Immature natural killer cell (primary cell): ENCODE results near the gene MAGI1. TPM values are rescaled to one million over a fixed set of nuclear protein-coding genes. Genes with fewer than 3 reads are reported as not detected.

Experiments
- DNase-seq, 3 donors: peaks; one replicate each; pipeline ENCODE4 v3.0.0; 2022; ENCODE audit warnings: mixed read lengths in 1 of 3
- H3K27ac Mint-ChIP-seq, 6 donors: one replicate each; pipeline ENCODE4 v1.8.0; 2020; ENCODE audit warnings: mixed read lengths in 6 of 6, mild to moderate bottlenecking in 5 of 6, inconsistent platforms in 4 of 6, moderate library complexity in 3 of 6
- H3K27me3 Mint-ChIP-seq, 3 donors: one replicate each; pipeline ENCODE4 v1.8.0; 2020 to 2021; ENCODE audit warnings: low read depth in 3 of 3, mild to moderate bottlenecking in 3 of 3, mixed read lengths in 3 of 3, moderate library complexity in 3 of 3, inconsistent platforms in 1 of 3
- H3K36me3 Mint-ChIP-seq, 3 donors: one replicate each; pipeline ENCODE4 v1.8.0; 2020; ENCODE audit warnings: mixed read lengths in 3 of 3, inconsistent platforms in 2 of 3, mild to moderate bottlenecking in 2 of 3
- H3K4me1 Mint-ChIP-seq, 2 donors: one replicate each; pipeline ENCODE4 v1.8.0; 2020; ENCODE audit warnings: inconsistent platforms in 2 of 2, mild to moderate bottlenecking in 2 of 2, mixed read lengths in 2 of 2, moderate library complexity in 1 of 2
- H3K4me3 Mint-ChIP-seq, 5 donors: one replicate each; pipeline ENCODE4 v1.8.0; 2020; ENCODE audit warnings: mild to moderate bottlenecking in 5 of 5, mixed read lengths in 5 of 5, inconsistent platforms in 3 of 5, moderate library complexity in 3 of 5
- H3K9me3 Mint-ChIP-seq, 6 donors: one replicate each; pipeline ENCODE4 v1.8.0; 2020; ENCODE audit warnings: mild to moderate bottlenecking in 6 of 6, mixed read lengths in 6 of 6, inconsistent platforms in 4 of 6, moderate library complexity in 3 of 6
- polyA plus RNA-seq, 3 donors: library from polyadenylated mRNA; unstranded; fragments of 300-500 nt; fragmentation: Illumina TruSeq; gene quantifications; one replicate each; pipeline ENCODE4 v1.2.3, GENCODE V29; 2021

The MAGI1 gene
- polyA plus RNA-seq, 3 donors from 2014 or later: not detected

- no peak overlapping the region for H3K4me3 Mint-ChIP-seq
- no peaks in the 10 kb centered on the region for H3K4me1 Mint-ChIP-seq
- no peaks in the 10 kb centered on the region for H3K36me3 Mint-ChIP-seq
- peaks cover 0 to 9% (median 2%) of the 10 kb centered on the region in 6 donors for H3K9me3 Mint-ChIP-seq
- H3K27me3 Mint-ChIP-seq: no peaks in the 10 kb centered on the region
- DNase-seq: no peak
- H3K27ac Mint-ChIP-seq: no peak overlapping the region
These were observed 433.7 kb downstream of the MAGI1 start for GRCh38 chr3:65604863-65605526.

- H3K9me3 Mint-ChIP-seq: peaks cover 0 to 10% (median 2%) of the 10 kb centered on the region in 6 donors
- H3K36me3 Mint-ChIP-seq: no peaks in the 10 kb centered on the region
- no peaks in the 10 kb centered on the region for H3K4me1 Mint-ChIP-seq
- peaks cover 0 to 5% (median 0%) of the 10 kb centered on the region in 3 donors for H3K27me3 Mint-ChIP-seq
- no peak overlapping the region for H3K27ac Mint-ChIP-seq
- no peak overlapping the region for H3K4me3 Mint-ChIP-seq
- no peak for DNase-seq
These were observed 435.1 kb downstream of the MAGI1 start for GRCh38 chr3:65603631-65604030.

DNA sequence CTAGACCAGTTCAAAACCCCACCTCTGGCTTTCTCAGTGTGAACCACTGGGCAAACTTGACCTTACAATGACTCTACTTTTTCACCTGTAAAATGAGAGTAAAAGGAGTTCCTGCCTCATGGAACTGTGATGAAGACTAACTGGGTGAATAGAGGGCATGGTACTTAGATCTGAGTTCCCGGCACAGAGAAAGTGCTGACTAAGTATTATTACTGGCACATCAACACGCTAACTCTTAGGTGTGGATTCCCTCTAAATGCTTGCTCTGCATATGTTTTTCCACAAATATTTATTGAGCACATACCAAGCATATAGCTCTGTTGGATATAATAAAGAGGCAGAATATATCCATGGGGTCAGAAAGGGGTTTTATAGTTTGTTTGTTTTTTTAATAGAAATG, 437.8 kb downstream of the MAGI1 start:
- peaks cover 2 to 5% (median 3%) of the 10 kb centered on the region in 3 donors for H3K27me3 Mint-ChIP-seq
- H3K4me1 Mint-ChIP-seq: no peaks in the 10 kb centered on the region
- DNase-seq: no peak
- no peak overlapping the region for H3K27ac Mint-ChIP-seq
- H3K36me3 Mint-ChIP-seq: no peaks in the 10 kb centered on the region
- H3K4me3 Mint-ChIP-seq: no peak overlapping the region
- H3K9me3 Mint-ChIP-seq: peaks cover 0 to 13% (median 2%) of the 10 kb centered on the region in 6 donors

GRCh38 chr3:65597952-65598413, 440.7 kb downstream of the MAGI1 start:
- Mint-ChIP-seq H3K27ac (no peak overlapping the region), H3K9me3 (peaks cover 0 to 14% (median 7%) of the 10 kb centered on the region in 6 donors), H3K4me1 (no peaks in the 10 kb centered on the region), H3K4me3 (no peak overlapping the region), H3K27me3 (peaks cover 2 to 5% (median 3%) of the 10 kb centered on the region in 3 donors), H3K36me3 (no peaks in the 10 kb centered on the region)
- no peak for DNase-seq

DNA sequence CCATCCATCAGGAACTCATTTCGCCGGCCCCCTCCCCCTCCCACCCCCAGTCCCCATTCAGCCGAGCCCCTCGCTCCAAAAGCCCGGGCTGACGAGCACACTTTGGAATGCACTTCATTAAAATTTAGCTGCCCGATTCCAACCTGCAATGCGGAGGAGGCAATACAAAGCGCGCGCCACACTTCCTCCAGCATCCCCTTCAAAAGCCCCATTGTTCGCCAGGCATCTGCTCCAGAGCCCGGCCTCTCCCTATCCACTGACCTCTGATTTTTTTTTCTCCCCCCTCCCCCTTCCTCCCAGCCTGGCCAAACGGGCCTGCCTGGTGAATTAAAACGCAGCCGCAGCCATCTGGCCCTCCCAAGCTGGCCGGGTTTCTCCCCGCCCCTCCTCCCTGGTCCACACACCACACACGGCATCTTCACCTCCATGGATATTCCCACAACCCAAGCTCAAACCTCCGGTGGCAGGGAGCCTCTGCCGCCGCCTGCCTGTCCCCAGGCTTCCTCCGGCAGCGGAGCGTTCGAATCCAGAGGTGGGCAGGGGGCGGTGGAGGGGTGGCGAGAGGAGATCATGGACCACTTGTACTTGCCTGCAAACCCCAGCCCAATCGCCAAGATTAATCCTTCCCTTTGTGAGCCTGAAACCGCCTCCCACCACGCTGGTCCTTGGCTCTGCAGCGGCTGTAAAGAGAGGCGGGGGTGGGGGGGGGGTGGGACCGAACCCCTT, 441.3 kb downstream of the MAGI1 start:
- Mint-ChIP-seq H3K4me1 (no peaks in the 10 kb centered on the region), H3K27ac (no peak overlapping the region), H3K36me3 (no peaks in the 10 kb centered on the region), H3K4me3 (no peak overlapping the region), H3K9me3 (peaks cover 0 to 14% (median 7%) of the 10 kb centered on the region in 6 donors), H3K27me3 (peaks cover 2 to 5% (median 3%) of the 10 kb centered on the region in 3 donors)
- no peak for DNase-seq

- peaks cover 2 to 5% (median 3%) of the 10 kb centered on the region in 3 donors for H3K27me3 Mint-ChIP-seq
- H3K4me3 Mint-ChIP-seq: no peak overlapping the region
- H3K36me3 Mint-ChIP-seq: no peaks in the 10 kb centered on the region
- peaks cover 0 to 14% (median 7%) of the 10 kb centered on the region in 6 donors for H3K9me3 Mint-ChIP-seq
- H3K4me1 Mint-ChIP-seq: no peaks in the 10 kb centered on the region
- no peak for DNase-seq
- H3K27ac Mint-ChIP-seq: no peak overlapping the region
These were observed 442.0 kb downstream of the MAGI1 start for GRCh38 chr3:65596571-65597225.

DNA sequence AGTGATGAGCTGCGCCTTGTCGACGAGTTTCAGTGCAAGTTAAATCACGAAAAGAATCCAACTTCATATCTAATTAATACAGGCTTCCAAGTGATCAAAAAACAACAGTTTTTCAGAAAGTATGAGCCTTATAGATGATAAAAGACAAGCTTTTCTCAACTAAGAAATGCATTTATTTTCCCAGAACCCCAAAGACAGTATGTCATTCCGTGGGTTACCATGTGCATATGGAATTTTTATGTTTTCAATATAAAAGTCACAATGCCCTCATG, 442.8 kb downstream of the MAGI1 start:
- no peaks in the 10 kb centered on the region for H3K4me1 Mint-ChIP-seq
- no peaks in the 10 kb centered on the region for H3K36me3 Mint-ChIP-seq
- peaks cover 0 to 15% (median 10%) of the 10 kb centered on the region in 6 donors for H3K9me3 Mint-ChIP-seq
- H3K27me3 Mint-ChIP-seq: peaks cover 2 to 5% (median 3%) of the 10 kb centered on the region in 3 donors
- no peak for DNase-seq
- no peak overlapping the region for H3K4me3 Mint-ChIP-seq
- no peak overlapping the region for H3K27ac Mint-ChIP-seq

DNA sequence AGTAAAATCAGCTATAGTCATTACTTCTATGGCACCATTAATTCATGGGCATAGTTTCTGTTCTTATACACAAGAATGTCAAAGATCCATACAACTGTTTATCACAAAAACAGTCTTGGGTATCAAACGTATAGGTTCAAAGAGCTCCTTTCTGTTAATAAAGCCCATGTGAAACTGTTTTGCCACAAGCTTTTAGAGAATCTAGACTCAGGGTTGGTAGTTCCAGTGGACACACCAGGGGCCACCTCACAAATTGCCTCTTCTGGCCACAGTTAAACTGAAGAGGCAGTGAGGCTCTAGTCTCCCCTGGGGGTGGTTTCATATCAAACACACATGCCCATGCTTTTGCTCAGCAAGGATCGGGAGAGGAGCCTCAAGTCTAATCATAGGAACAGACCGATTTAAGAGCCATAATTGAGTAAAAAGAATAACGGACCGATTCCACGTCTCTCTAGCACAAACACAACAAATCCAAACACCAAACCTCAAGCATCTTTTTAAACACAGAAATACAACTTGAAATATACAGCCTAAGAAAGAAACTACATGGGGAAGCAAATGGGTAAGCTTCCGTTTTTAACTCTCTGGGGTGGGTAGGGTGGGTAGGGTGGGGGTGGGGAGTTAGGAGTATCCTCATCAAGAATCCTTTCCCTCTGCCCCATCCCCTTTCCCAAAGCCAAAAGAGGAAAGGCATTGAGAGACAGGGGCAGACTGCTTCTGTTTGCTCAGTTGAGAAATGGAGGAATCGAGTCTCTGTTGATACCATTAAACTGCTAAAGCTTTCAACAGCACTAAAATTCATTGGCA, 443.3 kb downstream of the MAGI1 start:
- DNase-seq: no peak
- no peak overlapping the region for H3K4me3 Mint-ChIP-seq
- peaks cover 0 to 15% (median 11%) of the 10 kb centered on the region in 6 donors for H3K9me3 Mint-ChIP-seq
- H3K36me3 Mint-ChIP-seq: no peaks in the 10 kb centered on the region
- H3K27ac Mint-ChIP-seq: no peak overlapping the region
- H3K27me3 Mint-ChIP-seq: peaks cover 2 to 5% (median 3%) of the 10 kb centered on the region in 3 donors
- H3K4me1 Mint-ChIP-seq: no peaks in the 10 kb centered on the region

GRCh38 chr3:65593780-65594752, 444.7 kb downstream of the MAGI1 start:
- DNase-seq: no peak
- H3K36me3 Mint-ChIP-seq: no peaks in the 10 kb centered on the region
- H3K27ac Mint-ChIP-seq: no peak overlapping the region
- H3K27me3 Mint-ChIP-seq: peaks cover 3 to 4% (median 3%) of the 10 kb centered on the region in 3 donors
- no peak overlapping the region for H3K4me3 Mint-ChIP-seq
- H3K4me1 Mint-ChIP-seq: no peaks in the 10 kb centered on the region
- peaks cover 0 to 21% (median 10%) of the 10 kb centered on the region in 6 donors for H3K9me3 Mint-ChIP-seq

- H3K4me3 Mint-ChIP-seq: no peak overlapping the region
- no peaks in the 10 kb centered on the region for H3K4me1 Mint-ChIP-seq
- H3K27ac Mint-ChIP-seq: no peak overlapping the region
- peaks cover 2 to 18% (median 8%) of the 10 kb centered on the region in 6 donors for H3K9me3 Mint-ChIP-seq
- H3K36me3 Mint-ChIP-seq: no peaks in the 10 kb centered on the region
- H3K27me3 Mint-ChIP-seq: peaks cover 0 to 2% (median 1%) of the 10 kb centered on the region in 3 donors
- no peak for DNase-seq
These were observed 447.4 kb downstream of the MAGI1 start for GRCh38 chr3:65591313-65591712.

GRCh38 chr3:65588884-65589283, 449.8 kb downstream of the MAGI1 start:
- Mint-ChIP-seq H3K36me3 (no peaks in the 10 kb centered on the region), H3K9me3 (peaks cover 0 to 15% (median 8%) of the 10 kb centered on the region in 6 donors), H3K4me3 (no peak overlapping the region), H3K4me1 (no peaks in the 10 kb centered on the region), H3K27ac (no peak overlapping the region), H3K27me3 (peaks cover 0 to 4% (median 2%) of the 10 kb centered on the region in 3 donors)
- DNase-seq: no peak

DNA sequence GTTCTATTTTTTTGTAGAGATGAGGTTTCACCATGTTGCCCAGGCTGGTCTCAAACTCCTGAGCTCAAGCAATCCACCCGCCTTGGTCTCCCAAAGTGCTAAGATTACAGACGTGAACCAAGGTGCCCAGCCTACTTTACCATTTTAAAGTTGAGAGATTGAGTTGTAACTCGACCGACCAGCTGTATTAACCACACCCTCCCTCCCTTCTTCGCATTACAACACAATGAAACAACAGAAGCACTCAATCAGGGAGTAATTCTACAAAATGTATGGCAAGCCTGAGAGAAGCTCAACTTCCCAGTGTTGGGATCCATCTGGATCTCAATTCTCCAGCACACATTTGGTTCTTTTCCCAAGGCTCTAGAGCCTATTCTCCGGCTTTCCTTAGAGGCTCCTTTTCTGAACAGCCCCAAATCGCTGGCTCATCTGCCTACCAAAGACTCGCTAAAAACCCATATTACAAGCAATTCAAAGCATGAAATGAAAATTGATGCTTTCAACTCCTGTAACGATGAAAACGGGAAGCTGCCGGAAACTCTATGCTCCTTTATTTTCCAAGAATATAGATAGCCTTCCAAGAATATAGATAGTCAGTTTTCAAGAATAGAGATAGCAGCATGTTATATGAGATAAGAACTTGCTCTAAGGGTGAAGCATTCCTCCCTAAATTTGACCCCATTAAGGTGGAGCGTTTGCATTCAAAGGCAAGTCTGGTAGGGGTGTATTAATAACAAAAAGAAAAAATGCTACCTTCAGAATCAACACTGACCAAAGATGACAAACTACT, 450.9 kb downstream of the MAGI1 start:
- no peak for DNase-seq
- Mint-ChIP-seq H3K4me1 (no peaks in the 10 kb centered on the region), H3K27me3 (peaks cover 0 to 4% (median 2%) of the 10 kb centered on the region in 3 donors), H3K9me3 (peaks cover 0 to 15% (median 7%) of the 10 kb centered on the region in 6 donors), H3K27ac (no peak overlapping the region), H3K36me3 (no peaks in the 10 kb centered on the region), H3K4me3 (no peak overlapping the region)
